ENCODE data around the gene PTF1A. TPM values are rescaled to one million over a fixed set of nuclear protein-coding genes. Genes with fewer than 3 reads are reported as not detected.
A peak's percentile ranks its signal among the peaks of the same experiment; 100 is the strongest.

Gene PTF1A
- polyA plus RNA-seq, 2 of the 4 experiments (the other 2 are of a cell fraction) = not detected

GRCh38 chr10:23198940-23199767 is 7.0 kb downstream of the PTF1A start:
- Histone ChIP-seq H3K4me1 (no peaks in the 10 kb centered on the region), H3K4me2 (peak overlapping the region; percentile 78), H3K9me3 (no peaks in the 10 kb centered on the region), H3K4me3 (peak overlapping the region; percentile 38), H3K27ac (0 out of 6 replicates have a peak overlapping the region, but pooled peaks of 1 of the 2 experiments have one; percentile 40)
- ChIA-PET CTCF (no interaction called here), POLR2A (no interaction called here)
- TF ChIP-seq ZFP36 (IDR thresholded peaks at IDR 0.05; ENCODE audit: borderline replicate concordance, partially characterized antibody) (no peak), HDAC2 (IDR thresholded peaks at IDR 0.05) (peak; percentile 95)
- ATAC-seq = peak in 1 of 2 experiments; percentile 79; a peak in 3 of 6 replicates
- DNase-seq (ENCODE audit: low read depth in 1 of 2, low spot score in 1 of 2) = peak; percentile 18 to 30
- 14% methylated on average over 32 of the region's 60 CpGs for WGBS (ENCODE audit: missing lambda C conversion rate)
- no peak for FAIRE-seq

DNA sequence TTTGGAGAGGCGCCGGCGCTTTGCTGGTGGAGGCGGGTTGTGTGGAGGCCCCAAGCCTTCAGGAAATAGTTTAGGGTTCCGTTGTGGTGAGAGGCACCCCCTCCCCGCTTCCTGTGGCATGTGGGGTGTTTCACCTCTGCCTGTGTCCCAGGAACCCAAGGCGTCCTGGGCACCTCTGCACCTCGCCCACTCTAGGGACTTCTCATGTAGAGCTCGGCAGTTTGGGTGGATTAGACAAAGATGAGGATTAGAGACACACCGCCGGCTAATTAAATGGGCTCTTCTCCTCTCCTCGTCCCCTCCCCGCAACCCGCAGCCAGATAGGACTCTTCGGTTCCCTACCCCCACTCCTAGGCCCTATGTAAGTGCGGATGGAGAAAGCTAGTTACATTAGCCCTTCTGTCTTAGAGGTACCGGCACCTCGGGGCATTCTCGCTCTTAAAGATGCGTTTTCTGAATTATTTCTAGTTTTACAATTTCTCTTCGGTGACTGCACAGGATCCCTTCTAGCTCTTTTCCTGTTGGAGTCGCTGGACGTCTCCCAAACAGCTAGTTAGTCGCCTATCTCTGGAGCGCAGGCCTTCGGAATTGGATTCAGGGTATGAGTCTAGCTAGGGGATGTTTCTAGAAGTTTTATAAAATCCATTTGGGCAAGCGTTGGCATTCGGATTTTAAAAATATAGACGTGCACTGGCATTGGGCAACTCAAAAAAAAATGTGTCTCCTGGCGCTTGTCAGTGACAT is 7.8 kb downstream of the PTF1A start:
- POLR2A ChIA-PET = no interaction called here
- no peak overlapping the region for H3K4me3 ChIP-seq
- H3K9me3 ChIP-seq = no peaks in the 10 kb centered on the region
- FAIRE-seq (no peak), ATAC-seq (no peak; a peak in 1 of 6 replicates), DNase-seq (ENCODE audit: low read depth in 1 of 2, low spot score in 1 of 2) (no peak)
- H3K27ac ChIP-seq = no peak overlapping the region
- peak overlapping the region; percentile 78; the same call in 2 of the 3 replicates for H3K4me2 ChIP-seq
- no peak for TF ChIP-seq EHMT2 (IDR thresholded peaks at IDR 0.05; ENCODE audit: low read depth)
- TF ChIP-seq HOXA7 (CRISPR knock-in tag; IDR thresholded peaks at IDR 0.05) = no peak
- no peak for TF ChIP-seq KDM5A (IDR thresholded peaks at IDR 0.05)
- no peak for TF ChIP-seq CHD4 (IDR thresholded peaks at IDR 0.05; ENCODE audit: borderline replicate concordance)
- no peak for TF ChIP-seq FOXS1 (CRISPR knock-in tag; IDR thresholded peaks at IDR 0.05)
- CTCF ChIA-PET = interaction anchor here (0.8 kb wide), 1 partner anchor 65 kb away, joined by 3 read pairs; no protein-coding TSS in a partner anchor
- WGBS (ENCODE audit: missing lambda C conversion rate) = 28% methylated on average over 30 of the region's 30 CpGs
- H3K4me1 ChIP-seq = no peaks in the 10 kb centered on the region

- Histone ChIP-seq H3K4me3 (no peak overlapping the region), H3K9me3 (no peaks in the 10 kb centered on the region), H3K4me2 (no peak overlapping the region), H3K27ac (no peak overlapping the region), H3K4me1 (no peaks in the 10 kb centered on the region)
- TF ChIP-seq POLR2A (IDR thresholded peaks at IDR 0.05; ENCODE audit: low read length) (no peak), FOSB (CRISPR knock-in tag; IDR thresholded peaks at IDR 0.05) (no peak), MAZ (IDR thresholded peaks at IDR 0.05; ENCODE audit: borderline replicate concordance, low read depth, low read length) (no peak), RAD21 (conservative IDR thresholded peaks at IDR 0.05 in 1 of 2, IDR thresholded peaks at IDR 0.05 in 1 of 2) (no peak), MAFK (IDR thresholded peaks at IDR 0.05; ENCODE audit: partially characterized antibody) (no peak), GATA3 (IDR thresholded peaks at IDR 0.05; ENCODE audit: borderline replicate concordance) (no peak), NR3C1 (IDR thresholded peaks at IDR 0.05) (no peak), KDM1A (IDR thresholded peaks at IDR 0.05; ENCODE audit: low read depth) (no peak), PBX3 (IDR thresholded peaks at IDR 0.05) (no peak), RFX5 (IDR thresholded peaks at IDR 0.05) (no peak), USF2 (IDR thresholded peaks at IDR 0.05) (no peak), RNF2 (IDR thresholded peaks at IDR 0.05; ENCODE audit: borderline replicate concordance, low read depth) (no peak), REST (IDR thresholded peaks at IDR 0.05) (no peak), TP53 (CRISPR knock-in tag; IDR thresholded peaks at IDR 0.05) (no peak), CEBPB (IDR thresholded peaks at IDR 0.05) (no peak), RCOR1 (IDR thresholded peaks at IDR 0.05; ENCODE audit: low read depth, low read length) (no peak), EP300 (IDR thresholded peaks at IDR 0.05) (no peak)
- TF ChIP-seq, protein P1, sequence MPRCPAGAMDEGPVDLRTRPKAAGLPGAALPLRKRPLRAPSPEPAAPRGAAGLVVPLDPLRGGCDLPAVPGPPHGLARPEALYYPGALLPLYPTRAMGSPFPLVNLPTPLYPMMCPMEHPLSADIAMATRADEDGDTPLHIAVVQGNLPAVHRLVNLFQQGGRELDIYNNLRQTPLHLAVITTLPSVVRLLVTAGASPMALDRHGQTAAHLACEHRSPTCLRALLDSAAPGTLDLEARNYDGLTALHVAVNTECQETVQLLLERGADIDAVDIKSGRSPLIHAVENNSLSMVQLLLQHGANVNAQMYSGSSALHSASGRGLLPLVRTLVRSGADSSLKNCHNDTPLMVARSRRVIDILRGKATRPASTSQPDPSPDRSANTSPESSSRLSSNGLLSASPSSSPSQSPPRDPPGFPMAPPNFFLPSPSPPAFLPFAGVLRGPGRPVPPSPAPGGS (IDR thresholded peaks at IDR 0.05) = no peak
- no peak for DNase-seq (ENCODE audit: low read depth in 1 of 2, low spot score in 1 of 2)
- POLR2A ChIA-PET = no interaction called here
- no peak for FAIRE-seq
- WGBS (ENCODE audit: missing lambda C conversion rate) = 43% methylated on average over 12 of the region's 12 CpGs
- ATAC-seq = no peak
- CTCF ChIA-PET = interaction anchor here (0.8 kb wide), 1 partner anchor 65 kb away, joined by 3 read pairs; no protein-coding TSS in a partner anchor
Observed at GRCh38 chr10:23200586-23200985, 8.5 kb downstream of the PTF1A start.

Data from A549 (cell line).